GM19452 (cell line): Measurements from ENCODE around the gene MAB21L3.

Experiments
- ATAC-seq: cut with Tn5 transposase; IDR thresholded peaks from one replicate; pipeline ENCODE4 v1.9.1; 2021; ENCODE audit not compliant: unreplicated experiment

Gene MAB21L3

GRCh38 chr1:116164150-116164549 lies 53.0 kb downstream of the MAB21L3 start:
- no peak for ATAC-seq

- ATAC-seq, result no peak
Measured at GRCh38 chr1:116164604-116165368, 53.6 kb downstream of the MAB21L3 start.

- ATAC-seq, result no peak
Measured at GRCh38 chr1:116165572-116165971, 54.4 kb downstream of the MAB21L3 start.

DNA sequence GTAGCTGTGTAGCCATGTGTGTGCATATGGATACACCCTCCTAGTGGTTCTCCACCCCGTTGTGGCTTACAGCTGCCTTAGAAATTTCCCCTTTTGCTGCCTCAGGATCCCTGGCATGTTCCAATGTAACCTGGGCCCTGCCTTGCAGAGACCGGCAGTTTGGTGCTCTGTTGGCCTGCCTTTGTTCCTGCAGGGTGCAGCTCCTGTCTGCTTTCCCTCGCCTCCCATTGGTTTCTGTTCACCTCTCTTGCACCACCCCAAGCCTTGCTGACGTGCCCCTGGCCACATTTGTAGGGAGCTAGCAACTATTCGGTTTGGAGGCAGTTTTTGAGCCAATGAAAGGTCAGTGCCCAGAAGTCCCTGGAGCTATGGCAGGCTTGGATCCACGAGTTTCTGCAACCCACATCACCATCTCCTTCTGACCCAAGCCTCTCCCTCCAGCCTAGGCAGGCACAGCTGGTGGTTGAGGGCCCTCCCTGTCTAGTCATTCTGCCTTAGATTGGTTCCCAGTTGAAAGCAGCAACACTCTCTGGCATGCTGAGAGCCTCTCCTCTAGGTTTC lies 54.9 kb downstream of the MAB21L3 start:
- ATAC-seq, result no peak

DNA sequence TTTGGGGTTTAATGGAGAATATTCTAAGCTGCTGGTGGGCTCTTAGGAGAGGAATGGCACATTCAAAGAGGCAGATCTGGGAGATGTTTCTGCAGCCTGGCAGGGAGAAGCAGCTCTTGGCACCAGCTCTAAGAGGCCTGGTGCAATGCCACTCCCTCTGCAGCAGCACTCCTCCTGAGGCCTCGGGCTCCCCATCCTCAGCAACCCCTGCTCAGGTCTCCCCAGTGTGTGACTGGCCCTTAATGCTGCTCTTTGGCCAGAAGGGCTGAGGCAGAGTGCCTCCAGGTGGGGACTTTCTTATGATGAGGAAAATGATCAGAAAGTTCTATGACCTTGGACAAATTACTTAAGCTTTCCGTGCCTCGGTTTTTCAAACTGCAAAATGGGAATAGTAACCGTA lies 55.5 kb downstream of the MAB21L3 start:
- no peak for ATAC-seq

DNA sequence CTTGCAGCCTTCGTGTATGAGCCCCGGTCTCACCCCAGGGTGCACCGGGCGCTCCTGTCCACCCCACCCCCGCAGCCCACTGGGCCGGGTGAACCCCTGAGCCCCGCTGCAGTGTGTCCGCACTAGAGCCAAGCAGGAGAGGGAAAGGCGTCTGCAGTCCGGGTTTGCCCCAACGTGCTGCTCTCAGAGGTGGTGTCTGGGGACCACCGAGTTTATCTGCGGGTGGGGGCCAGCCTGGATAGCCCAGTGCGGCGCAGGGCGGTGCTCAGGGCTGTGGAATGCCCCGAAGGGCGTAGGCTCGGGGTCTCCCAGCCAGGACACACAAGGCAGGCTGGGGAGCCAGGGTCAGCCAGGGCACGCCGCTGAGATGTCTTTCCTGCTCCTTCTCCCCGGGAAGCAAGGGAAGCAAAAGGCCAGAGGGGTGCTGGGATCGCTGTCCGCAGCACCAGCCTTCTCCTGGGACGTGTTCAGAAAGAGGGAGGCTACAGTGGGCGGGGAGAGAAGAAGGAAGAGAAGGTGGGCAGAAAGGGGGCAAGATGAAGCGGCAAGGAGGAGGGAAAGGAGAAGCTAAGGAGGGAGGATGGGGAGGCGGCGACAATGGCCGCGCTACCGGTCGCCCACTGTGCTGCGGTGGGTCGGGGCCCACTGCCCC lies 56.6 kb downstream of the MAB21L3 start:
- no peak for ATAC-seq

DNA sequence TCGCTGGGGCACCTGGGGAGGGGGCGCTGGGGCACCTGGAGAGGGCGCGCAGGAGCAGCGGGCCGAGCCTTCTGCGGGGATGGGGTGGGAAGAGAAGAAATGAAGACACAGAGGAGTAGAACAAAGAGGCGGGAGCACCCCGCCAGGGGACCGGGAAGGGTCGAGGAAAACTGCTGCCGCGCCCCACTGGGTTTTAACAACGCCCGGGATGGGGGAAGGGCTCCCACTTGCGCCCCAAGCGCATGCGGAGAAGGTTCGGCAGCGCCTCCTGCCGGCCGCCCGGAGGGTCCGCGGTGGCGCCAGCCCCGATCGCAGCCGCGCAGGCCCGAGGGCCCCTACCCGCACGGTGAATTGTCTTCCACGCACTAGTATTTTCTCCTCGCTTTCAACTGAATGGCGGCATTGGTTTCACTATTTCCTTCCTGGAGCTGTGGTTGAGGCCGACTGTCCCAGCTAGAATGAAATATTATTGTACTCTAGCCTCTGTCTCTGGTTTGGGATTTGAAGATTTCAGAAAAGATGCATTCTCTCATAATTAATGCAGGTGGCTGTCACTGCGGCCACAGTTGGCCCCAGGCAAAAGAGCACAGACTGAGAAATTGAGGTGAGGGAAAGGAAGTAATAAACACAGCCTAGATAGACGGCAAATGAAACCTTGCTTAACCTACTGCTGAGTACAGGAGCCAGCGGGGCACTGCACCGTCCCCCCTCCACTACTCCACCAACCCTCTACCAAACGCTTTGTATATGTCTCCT lies 57.3 kb downstream of the MAB21L3 start:
- peak; percentile 96 for ATAC-seq

GRCh38 chr1:116169898-116170297 lies 58.7 kb downstream of the MAB21L3 start:
- no peak for ATAC-seq

GRCh38 chr1:116170721-116171589 lies 59.8 kb downstream of the MAB21L3 start:
- no peak for ATAC-seq

DNA sequence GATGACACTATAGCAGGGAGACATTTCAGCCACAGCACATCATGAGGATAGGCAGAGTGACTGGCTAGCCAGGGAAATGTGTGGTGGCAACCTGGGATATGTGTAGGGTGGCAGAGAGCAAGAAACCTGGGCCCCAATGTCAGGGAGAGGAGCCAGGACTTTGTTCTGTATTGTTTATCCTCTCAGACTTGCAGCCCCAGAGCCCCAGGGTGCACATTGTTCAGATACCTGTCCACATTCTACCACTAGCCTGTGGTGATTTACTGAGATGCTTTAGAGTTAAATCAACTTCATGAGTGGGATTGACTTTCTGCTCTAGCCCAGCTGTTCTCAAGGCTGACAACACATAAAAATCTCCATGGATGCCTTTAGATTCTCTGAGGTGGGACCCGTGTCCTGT lies 61.5 kb downstream of the MAB21L3 start:
- ATAC-seq, result no peak

- no peak for ATAC-seq
Measured at GRCh38 chr1:116175611-116176010, 64.4 kb downstream of the MAB21L3 start.

DNA sequence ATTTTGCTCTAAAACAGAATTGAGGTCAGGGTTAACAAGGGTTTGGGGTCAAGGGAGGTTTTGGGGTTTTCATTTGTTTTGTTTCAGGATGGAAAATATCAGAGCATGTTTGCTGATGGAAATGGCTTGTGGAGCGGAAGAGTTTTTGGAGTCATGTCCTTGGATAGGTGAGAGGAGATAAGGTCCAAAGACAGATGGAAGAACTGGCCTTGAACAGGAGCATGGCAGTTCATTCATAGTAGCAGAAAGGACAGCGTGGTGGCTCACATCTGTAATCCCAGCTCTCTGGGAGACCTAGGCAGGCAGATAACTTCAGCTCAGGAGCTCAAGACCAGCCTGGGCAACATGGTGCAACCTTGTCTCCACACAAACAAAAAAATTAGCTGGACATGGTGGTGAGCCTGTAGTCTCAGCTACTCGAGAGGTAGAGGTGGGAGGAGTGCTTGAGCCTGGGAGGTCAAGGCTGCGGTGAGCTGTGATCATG lies 65.1 kb downstream of the MAB21L3 start:
- ATAC-seq, result no peak

DNA sequence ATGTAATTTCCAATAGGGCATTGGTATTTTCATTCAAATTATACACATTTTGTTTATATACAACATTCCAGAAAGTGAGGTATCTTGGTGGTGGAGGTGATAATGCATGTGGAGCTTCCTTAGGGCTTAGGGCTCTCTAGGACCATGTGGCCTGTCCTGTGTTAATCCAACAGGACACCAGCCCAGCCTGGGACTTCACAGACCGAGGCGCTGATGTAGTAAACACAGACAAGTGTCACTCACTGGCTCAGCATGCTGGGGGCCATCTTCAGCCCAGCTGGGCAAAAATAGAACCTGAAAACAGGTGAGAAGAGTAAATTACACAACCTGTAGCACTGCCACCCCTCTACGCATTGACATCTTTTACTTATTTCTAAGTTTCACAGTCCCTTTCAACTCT lies 66.7 kb downstream of the MAB21L3 start:
- no peak for ATAC-seq

DNA sequence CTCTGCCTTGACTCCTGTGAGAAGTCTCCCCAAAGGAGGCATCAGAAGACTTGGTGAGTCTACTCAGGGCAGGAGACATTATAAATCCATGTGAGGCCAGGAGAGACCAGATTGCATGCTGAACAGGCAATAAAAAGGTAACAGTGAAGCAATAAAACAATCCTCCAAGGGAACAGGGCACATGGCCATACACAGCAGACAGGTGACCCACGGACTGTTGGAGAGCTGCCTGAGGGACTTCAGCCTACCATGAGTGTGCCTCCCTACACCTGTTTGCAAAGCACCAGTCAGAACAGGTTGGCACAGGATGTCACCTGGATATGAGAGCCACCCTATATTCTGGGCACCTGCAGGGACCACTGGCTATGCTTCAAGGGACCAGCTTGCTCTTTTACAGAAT lies 67.6 kb downstream of the MAB21L3 start:
- ATAC-seq, result no peak

DNA sequence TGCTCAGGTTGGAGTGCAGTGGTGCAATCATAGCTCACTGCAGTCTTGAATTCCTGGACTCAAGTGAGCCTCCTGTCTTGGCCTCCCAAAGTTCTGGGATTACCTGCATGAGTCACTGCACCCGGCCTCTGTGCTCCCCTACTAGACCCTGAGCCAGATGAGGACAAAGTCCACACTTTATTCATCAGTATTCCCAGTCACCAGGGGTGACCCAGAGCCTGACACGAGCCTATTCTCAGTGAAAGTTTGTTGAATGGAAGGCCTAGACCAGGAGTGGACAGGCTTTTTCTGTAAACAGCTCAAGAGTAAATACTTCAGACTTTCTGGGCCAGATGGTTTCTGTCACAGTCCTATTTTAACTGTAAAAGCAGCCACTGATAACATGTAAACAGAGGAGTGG lies 68.2 kb downstream of the MAB21L3 start:
- no peak for ATAC-seq

DNA sequence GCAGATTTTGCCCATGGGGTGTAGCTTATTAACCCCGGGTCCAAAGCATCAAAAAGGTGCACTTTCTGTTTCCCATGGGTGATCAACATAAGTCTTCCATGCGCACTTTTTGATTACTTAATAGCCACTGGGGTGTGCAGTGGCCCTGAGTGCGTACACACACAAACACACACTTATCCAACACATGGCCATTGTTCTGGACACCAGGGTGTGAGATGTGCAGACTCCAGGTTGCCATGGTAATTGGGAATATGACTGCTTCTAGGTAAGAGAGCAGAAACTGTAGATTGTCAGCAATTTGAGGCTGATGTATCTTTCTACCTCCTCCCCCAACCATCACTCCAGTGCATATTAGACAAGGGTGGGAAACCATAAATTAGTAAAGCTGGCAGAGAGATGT lies 68.8 kb downstream of the MAB21L3 start:
- no peak for ATAC-seq

DNA sequence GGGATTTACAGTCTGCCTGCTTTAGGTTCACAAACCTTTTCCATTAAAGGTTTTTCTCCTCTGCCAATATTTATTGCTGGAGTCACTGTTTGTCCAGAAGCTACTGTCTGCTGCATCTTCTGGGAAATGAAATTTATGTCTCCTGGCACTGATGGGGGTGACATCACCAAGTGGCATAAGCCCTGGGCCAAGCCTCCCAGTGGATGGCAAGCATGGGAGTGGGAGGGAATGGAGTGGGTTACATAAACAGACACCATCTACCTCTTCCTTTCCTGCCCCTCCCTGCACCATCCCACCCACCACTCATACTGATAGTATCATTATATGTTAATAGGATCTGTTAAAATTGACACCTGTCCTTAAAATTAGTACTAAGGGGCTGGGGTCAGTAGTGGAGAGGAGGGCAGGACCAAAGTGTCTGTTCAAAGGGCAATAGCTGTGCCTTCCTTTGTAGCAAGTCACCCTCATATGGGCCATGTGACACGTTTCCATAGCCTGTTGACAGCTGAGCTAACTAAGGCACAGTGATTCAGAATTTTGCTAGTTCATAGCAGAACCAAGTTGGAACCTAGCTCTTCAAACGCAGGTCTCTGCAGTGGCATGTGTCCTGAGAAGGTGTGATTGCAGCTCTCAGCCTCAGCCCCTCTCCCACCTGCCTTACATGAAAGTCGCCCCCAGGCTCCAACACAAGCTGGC lies 71.0 kb downstream of the MAB21L3 start:
- ATAC-seq, result no peak
